Neuron (in vitro differentiated cells): ENCODE results near the gene TRPV5.

Experiments
- H2AFZ ChIP-seq: one replicate; pipeline ENCODE4 v1.6.1; 2013; ENCODE audit warnings: low read depth, mild to moderate bottlenecking, inconsistent platforms, low read length, moderate library complexity
- H3K27me3 ChIP-seq: one replicate; pipeline ENCODE4 v1.6.1; 2013; ENCODE audit warnings: low read length; ENCODE audit not compliant: insufficient read depth
- H3K36me3 ChIP-seq: one replicate; pipeline ENCODE4 v1.6.1; 2013; ENCODE audit warnings: low read length; ENCODE audit not compliant: insufficient read depth
- H3K4me1 ChIP-seq: one replicate; pipeline ENCODE4 v1.6.1; 2013; ENCODE audit warnings: low read length; ENCODE audit not compliant: insufficient read depth
- H3K4me3 ChIP-seq: 2 replicates; pipeline ENCODE4 v1.5.1; 2013; ENCODE audit warnings: mild to moderate bottlenecking, low read length, moderate library complexity
- H3K9me3 ChIP-seq: one replicate; pipeline ENCODE4 v1.6.1; 2013; ENCODE audit warnings: low read length

The TRPV5 gene

DNA sequence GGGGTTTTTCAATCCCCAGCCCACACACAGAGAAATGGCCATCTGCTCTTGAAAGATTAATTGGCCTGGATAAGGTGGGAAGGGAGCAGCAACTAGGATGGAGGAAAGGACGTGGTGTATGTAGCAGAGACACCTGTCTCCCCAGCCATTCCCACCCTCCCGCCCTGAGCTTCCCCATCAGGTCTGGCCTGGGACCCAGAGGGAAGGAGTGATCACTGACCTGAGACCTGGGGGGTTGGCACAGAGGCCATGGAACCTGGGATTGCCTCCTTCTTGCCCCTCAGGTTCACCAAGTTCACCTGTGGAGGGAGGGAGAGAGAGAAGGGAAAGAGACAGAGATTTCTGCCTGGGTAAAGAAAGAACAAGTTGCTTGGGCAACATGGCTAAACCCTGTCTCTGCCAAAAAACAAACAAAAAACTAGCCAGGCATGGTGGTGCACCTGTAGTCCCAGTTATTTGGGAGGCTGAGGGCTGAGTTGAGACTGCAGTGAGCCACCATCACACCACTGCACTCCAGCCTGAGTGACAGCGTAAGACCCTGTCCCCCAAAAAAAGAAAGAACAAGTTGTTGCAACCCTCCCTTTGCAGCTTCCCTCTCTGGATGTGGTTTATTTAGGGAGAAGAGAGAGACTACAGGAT lies 36.7 kb downstream of the TRPV5 start:
- Histone ChIP-seq H3K36me3 (no peaks in the 10 kb centered on the region), H3K9me3 (no peaks in the 10 kb centered on the region), H2AFZ (no peak overlapping the region), H3K4me1 (no peaks in the 10 kb centered on the region), H3K27me3 (no peaks in the 10 kb centered on the region), H3K4me3 (no peak overlapping the region)

- Histone ChIP-seq H2AFZ (no peak overlapping the region), H3K4me1 (no peaks in the 10 kb centered on the region), H3K36me3 (no peaks in the 10 kb centered on the region), H3K27me3 (no peaks in the 10 kb centered on the region), H3K9me3 (no peaks in the 10 kb centered on the region), H3K4me3 (no peak overlapping the region)
Measured at GRCh38 chr7:142896151-142896550, 37.4 kb downstream of the TRPV5 start.

- no peak overlapping the region for H3K4me3 ChIP-seq
- no peaks in the 10 kb centered on the region for H3K4me1 ChIP-seq
- H3K9me3 ChIP-seq = no peaks in the 10 kb centered on the region
- no peaks in the 10 kb centered on the region for H3K36me3 ChIP-seq
- no peak overlapping the region for H2AFZ ChIP-seq
- H3K27me3 ChIP-seq = no peaks in the 10 kb centered on the region
Measured at GRCh38 chr7:142894985-142895593, 38.5 kb downstream of the TRPV5 start.

DNA sequence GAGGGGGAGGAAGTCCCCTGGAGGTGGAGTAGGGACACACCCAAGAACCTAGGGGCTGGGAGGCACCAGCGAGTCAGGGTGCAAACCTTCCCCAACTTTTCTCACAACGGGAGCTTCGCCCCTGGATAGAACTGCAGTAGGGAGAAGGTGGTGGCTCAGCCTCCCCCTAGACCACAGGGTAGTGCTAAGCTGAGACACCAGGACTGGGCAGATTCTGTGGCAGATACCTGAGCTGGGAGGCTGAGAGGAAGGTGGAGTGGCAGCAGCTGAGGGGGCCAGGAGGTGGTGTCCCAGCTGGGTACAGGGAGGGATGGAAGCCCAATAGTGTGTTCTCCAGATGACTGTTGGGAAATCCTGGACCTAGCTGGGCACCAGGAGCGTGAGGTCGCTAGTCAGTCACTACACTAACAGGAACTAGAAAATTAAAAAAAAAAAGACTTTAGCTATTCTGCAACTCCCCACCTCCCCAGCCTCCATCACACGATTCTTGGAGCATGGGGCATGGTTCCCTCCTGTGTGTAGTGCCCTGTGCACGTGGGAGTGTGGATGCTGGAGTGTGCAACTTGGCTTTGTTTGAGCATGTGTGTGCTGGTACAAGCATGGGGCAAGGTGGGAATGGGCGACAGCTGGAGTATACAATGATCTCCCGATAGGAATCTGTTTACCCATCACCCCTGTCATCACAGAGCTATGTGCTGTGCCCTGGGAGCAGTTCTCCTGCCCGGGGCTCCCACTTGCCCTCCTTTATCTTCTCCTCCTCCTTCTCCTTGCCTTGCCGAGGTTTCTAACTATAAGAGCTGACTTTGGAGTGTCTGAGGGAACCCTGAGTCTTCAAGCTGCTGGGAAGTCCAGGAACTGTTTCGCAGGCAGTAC lies 39.2 kb downstream of the TRPV5 start:
- no peaks in the 10 kb centered on the region for H3K27me3 ChIP-seq
- H2AFZ ChIP-seq = no peak overlapping the region
- no peak overlapping the region for H3K4me3 ChIP-seq
- no peaks in the 10 kb centered on the region for H3K4me1 ChIP-seq
- no peaks in the 10 kb centered on the region for H3K9me3 ChIP-seq
- no peaks in the 10 kb centered on the region for H3K36me3 ChIP-seq

- Histone ChIP-seq H3K36me3 (no peaks in the 10 kb centered on the region), H3K9me3 (no peaks in the 10 kb centered on the region), H3K4me3 (no peak overlapping the region), H3K27me3 (no peaks in the 10 kb centered on the region), H3K4me1 (no peaks in the 10 kb centered on the region), H2AFZ (no peak overlapping the region)
Measured at GRCh38 chr7:142892951-142893350, 40.6 kb downstream of the TRPV5 start.

- Histone ChIP-seq H3K36me3 (no peaks in the 10 kb centered on the region), H3K27me3 (no peaks in the 10 kb centered on the region), H3K4me1 (no peaks in the 10 kb centered on the region), H3K9me3 (no peaks in the 10 kb centered on the region), H2AFZ (no peak overlapping the region), H3K4me3 (no peak overlapping the region)
Measured at GRCh38 chr7:142891490-142892082, 42.0 kb downstream of the TRPV5 start.

DNA sequence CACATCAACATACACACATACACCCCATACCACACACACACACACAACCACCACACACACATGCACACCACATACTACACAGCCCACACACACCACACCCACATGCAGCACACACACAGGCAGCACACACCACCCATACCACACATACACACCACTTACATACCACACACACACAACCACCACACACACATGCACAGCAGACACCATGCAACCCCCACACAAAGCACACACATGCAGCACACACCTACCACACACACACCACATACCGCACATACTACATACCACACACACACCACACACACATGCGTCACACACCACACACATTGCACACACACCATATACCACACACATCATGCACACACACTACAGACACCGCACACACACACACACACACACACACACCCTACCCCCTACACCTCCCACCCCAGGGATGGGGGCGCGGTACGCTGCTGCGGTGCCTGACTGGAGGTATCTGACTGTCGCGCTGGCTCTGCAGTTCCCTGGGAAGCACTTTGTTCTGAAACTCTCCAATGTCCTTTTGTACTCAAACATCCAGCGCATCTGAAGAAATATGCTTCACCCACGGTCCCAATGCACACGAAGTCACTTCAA lies 42.6 kb downstream of the TRPV5 start:
- Histone ChIP-seq H3K27me3 (no peaks in the 10 kb centered on the region), H3K9me3 (no peaks in the 10 kb centered on the region), H2AFZ (no peak overlapping the region), H3K36me3 (no peaks in the 10 kb centered on the region), H3K4me3 (no peak overlapping the region), H3K4me1 (no peaks in the 10 kb centered on the region)

DNA sequence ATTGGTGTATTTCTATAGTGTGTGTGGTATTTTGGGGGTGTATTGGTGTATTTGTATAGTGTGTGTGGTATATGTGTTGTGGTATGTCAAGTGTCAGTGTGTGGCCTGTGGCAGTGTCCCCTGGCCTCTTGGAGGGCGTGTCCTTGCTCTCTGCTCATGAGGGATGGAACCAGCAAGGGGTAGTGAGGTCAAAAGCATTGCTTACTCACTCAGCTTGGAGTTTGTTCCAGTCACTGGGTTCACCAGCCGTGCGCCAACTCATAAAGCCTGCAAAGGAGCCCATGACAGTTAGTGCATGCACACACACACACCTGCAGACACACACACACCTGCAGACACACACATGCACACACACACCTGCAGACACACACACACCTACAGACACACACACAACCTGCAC lies 43.7 kb downstream of the TRPV5 start:
- Histone ChIP-seq H3K4me3 (no peak overlapping the region), H3K9me3 (no peaks in the 10 kb centered on the region), H3K36me3 (no peaks in the 10 kb centered on the region), H3K4me1 (no peaks in the 10 kb centered on the region), H2AFZ (no peak overlapping the region), H3K27me3 (no peaks in the 10 kb centered on the region)

DNA sequence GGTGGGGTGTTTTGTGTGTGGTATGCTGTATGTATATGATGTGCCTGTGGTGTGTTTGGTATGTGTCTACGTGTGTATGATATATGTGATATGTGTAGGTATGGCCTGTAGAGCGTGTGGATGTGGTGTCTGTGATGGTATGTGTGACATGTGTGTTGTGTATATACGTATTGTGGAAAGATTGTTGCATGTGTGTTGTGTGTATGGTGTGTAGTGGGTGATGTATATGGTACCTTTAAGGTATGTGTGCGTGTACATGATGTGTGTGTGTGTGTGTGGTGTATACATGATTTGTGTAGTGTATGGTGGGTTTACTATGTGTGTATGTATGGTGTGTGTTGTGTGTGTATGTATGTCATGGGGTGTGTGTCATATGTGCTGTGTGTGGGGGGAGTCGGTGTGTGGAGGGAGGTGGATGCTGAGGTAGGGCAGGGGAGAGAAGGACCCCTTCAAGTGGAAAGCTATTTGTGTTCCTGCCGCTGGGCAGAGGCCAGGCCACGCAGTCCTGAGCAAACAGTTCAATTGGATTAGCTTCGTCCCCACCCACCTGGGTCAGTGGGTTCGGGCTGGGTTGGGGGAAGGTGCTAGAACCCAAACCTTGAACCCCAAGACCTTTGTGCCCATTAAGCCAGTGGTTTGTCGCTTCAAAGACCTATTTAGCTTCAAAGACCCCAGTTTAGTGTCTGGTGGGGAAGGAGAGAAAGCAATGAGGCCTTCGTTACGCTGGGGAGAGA lies 46.1 kb downstream of the TRPV5 start:
- Histone ChIP-seq H3K9me3 (no peaks in the 10 kb centered on the region), H3K36me3 (no peaks in the 10 kb centered on the region), H3K4me3 (no peak overlapping the region), H2AFZ (no peak overlapping the region), H3K27me3 (no peaks in the 10 kb centered on the region), H3K4me1 (no peaks in the 10 kb centered on the region)

DNA sequence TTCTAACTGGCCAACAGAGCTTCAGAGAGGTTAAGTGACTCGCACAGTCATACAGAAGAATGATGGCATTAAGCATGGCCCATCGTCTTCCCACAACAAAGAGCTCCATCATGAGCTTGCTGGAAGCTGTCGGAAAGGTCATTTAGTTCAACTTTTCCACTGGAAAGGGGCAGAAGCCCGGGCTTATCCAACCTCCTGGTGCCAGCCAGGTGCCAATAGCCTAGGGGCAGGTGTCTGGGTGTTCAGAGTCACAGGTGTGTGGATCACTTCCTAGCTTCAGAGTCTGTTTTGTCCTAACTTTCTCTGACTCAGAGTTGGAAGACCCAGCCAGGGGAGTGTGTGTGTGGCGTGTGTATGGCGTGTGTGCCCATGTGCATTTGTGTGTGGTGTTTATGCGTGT lies 46.7 kb downstream of the TRPV5 start:
- Histone ChIP-seq H3K36me3 (no peaks in the 10 kb centered on the region), H3K27me3 (no peaks in the 10 kb centered on the region), H2AFZ (no peak overlapping the region), H3K4me1 (no peaks in the 10 kb centered on the region), H3K9me3 (no peaks in the 10 kb centered on the region), H3K4me3 (no peak overlapping the region)

DNA sequence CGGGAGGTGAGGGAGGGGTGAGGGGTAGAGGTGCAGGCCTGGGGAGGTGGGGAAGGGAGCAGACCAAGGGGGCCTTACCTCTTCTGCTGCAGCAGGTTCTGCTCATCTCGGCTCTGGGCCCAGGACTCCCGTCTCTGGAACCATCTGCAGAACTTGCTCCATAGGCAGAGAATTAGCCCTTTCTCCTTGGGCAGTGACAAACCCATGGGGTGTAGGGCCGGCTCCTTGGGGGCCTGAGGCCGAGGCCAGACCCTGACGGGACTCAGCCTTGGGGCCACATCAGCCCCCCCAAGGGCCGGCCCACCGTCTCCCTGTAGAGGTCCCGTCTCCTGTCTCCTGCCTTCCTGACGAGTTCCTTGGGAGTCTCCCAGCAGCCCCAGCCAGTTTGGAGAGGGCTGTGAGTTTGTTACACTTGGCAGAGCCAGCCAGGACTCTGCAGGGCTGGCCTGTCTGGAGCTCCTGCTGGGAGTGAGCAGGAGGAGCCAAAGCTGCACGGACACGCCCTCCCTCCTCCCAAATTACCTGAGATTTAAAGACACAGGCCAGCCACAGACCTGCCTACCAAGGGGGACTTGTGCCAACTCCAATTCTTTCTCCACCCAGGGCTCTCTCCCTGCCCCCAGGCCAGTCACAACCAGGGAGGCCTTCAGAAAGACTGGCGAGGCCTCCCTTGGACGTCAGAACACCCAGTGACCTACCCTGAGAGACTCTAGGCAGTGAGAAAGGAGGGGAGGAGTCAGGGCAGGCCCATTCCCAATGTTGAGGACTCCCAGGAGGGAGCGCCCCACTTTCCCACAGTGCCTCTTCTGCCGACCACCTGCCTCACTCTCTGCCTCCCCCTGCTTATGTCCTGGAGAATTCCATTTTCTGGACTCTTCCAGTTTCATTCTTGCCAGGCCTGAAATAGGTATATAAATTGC lies 48.0 kb downstream of the TRPV5 start, which contains the start of gene TRPV6:
TRPV6 (minus strand) TSS at position 435 of the 920 bp plus-strand sequence.
- Histone ChIP-seq H3K27me3 (no peaks in the 10 kb centered on the region), H3K9me3 (no peaks in the 10 kb centered on the region), H3K4me1 (no peaks in the 10 kb centered on the region)

GRCh38 chr7:142884286-142884640 lies 49.3 kb downstream of the TRPV5 start:
- Histone ChIP-seq H3K36me3 (no peaks in the 10 kb centered on the region), H3K27me3 (no peaks in the 10 kb centered on the region), H3K9me3 (no peaks in the 10 kb centered on the region), H3K4me1 (no peaks in the 10 kb centered on the region), H3K4me3 (no peak overlapping the region), H2AFZ (no peak overlapping the region)

More for the DNA sequence above, 48.0 kb downstream of the TRPV5 start, which contains the start of gene TRPV6:
- Histone ChIP-seq H3K36me3 (no peaks in the 10 kb centered on the region), H3K4me3 (no peak within 1 kb of the TSS), H2AFZ (no peak within 1 kb of the TSS)
